Calu3 (cell line): Measurements from ENCODE around the gene SMG5. TPM values are rescaled to one million over a fixed set of nuclear protein-coding genes. Genes with fewer than 3 reads are reported as not detected.
"Not testable (repeated sequence)": the region's sequence is repeated elsewhere in the genome, so short reads cannot be mapped to it uniquely, and the experiment has no call there.

Experiments
- BruUV-seq: library from RNA; stranded (reverse); fragments of 400-500 nt; replicated peaks from 2 replicates; lab custom pipeline; 2021; lab: Mats Ljungman, UMichigan
- CTCF ChIA-PET: fragments of 300-600 bp; sonication (Branson Sonifier 250); formaldehyde crosslinking; loops from one replicate; lab custom pipeline; 2022; ENCODE audit warnings: antibody characterized with exemption; lab: Charles Lee
- DNase-seq: peaks from one replicate; pipeline ENCODE4 v3.0.0; 2022
- H3K27ac Mint-ChIP-seq: one replicate; pipeline ENCODE4 v1.8.0; 2022; ENCODE audit warnings: mixed read lengths; ENCODE audit not compliant: unreplicated experiment
- H3K27me3 Mint-ChIP-seq: one replicate; pipeline ENCODE4 v1.8.0; 2022; ENCODE audit warnings: mixed read lengths; ENCODE audit not compliant: unreplicated experiment
- H3K36me3 Mint-ChIP-seq: one replicate; pipeline ENCODE4 v1.8.0; 2022; ENCODE audit warnings: mild to moderate bottlenecking, moderate library complexity, mixed read lengths; ENCODE audit not compliant: insufficient read depth, unreplicated experiment
- H3K4me1 Mint-ChIP-seq: one replicate; pipeline ENCODE4 v1.8.0; 2022; ENCODE audit warnings: mild to moderate bottlenecking, low read depth, mixed read lengths; ENCODE audit not compliant: unreplicated experiment
- H3K4me3 Mint-ChIP-seq: one replicate; pipeline ENCODE4 v1.8.0; 2022; ENCODE audit warnings: mild to moderate bottlenecking, low read depth, moderate library complexity, mixed read lengths; ENCODE audit not compliant: unreplicated experiment
- H3K9me3 Mint-ChIP-seq: one replicate; pipeline ENCODE4 v1.8.0; 2022; ENCODE audit warnings: low read depth, mixed read lengths; ENCODE audit not compliant: unreplicated experiment
- intact Hi-C: fragments of 100-400 bp; cut with micrococcal nuclease; formaldehyde crosslinking; loops from one replicate; pipeline ENCODE4 v1.10.0; 2022; ENCODE audit not compliant: unreplicated experiment
- total RNA-seq: library from RNA; stranded (reverse); gene quantifications from 2 replicates; pipeline ENCODE4 v1.2.3, GENCODE V29; 2022
- TF ChIP-seq, protein P1 (sequence below): fragments of 200-600 bp; IDR thresholded peaks from one replicate; pipeline ENCODE4 v1.8.0; 2022; ENCODE audit warnings: antibody characterized with exemption; ENCODE audit not compliant: unreplicated experiment

SMG5 gene
- total RNA-seq, 1 experiment from 2014 or later, result 118 TPM

DNA sequence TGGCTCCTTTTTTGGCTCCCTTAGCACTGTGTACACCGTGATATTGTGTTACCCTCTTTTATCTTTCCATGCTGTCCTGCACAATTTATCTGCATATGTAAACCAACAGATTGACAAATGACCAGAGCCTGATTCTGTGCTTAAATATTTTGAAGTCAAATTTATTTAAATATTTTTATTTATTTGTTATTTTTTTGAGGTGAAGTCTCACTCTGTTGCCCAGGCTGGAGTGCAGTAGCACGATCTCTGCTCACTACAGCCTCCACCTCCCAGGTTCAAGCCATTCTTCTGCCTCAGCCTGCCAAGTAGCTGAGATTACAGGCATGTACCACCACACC, 57.0 kb downstream of the SMG5 start:
- Mint-ChIP-seq H3K27ac (no peak overlapping the region), H3K4me3 (no peak overlapping the region), H3K4me1 (peaks cover 17% of the 10 kb centered on the region), H3K9me3 (no peaks in the 10 kb centered on the region), H3K27me3 (no peaks in the 10 kb centered on the region), H3K36me3 (peaks cover 17% of the 10 kb centered on the region)
- intact Hi-C loops, result loop anchor here (1.0 kb wide), 2 partner anchors 79 to 135 kb away; no protein-coding TSS in a partner anchor
- CTCF ChIA-PET, result interaction anchor here (0.6 to 1.9 kb wide), 21 partner anchors 9 to 285 kb away, joined by 3 to 55 read pairs (median 6); partner anchors contain the start of genes PMF1, SEMA4A and SLC25A44
- TF ChIP-seq, protein P1, sequence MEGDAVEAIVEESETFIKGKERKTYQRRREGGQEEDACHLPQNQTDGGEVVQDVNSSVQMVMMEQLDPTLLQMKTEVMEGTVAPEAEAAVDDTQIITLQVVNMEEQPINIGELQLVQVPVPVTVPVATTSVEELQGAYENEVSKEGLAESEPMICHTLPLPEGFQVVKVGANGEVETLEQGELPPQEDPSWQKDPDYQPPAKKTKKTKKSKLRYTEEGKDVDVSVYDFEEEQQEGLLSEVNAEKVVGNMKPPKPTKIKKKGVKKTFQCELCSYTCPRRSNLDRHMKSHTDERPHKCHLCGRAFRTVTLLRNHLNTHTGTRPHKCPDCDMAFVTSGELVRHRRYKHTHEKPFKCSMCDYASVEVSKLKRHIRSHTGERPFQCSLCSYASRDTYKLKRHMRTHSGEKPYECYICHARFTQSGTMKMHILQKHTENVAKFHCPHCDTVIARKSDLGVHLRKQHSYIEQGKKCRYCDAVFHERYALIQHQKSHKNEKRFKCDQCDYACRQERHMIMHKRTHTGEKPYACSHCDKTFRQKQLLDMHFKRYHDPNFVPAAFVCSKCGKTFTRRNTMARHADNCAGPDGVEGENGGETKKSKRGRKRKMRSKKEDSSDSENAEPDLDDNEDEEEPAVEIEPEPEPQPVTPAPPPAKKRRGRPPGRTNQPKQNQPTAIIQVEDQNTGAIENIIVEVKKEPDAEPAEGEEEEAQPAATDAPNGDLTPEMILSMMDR, result no peak
- BruUV-seq, result no TSS peak
- DNase-seq, result no peak

DNA sequence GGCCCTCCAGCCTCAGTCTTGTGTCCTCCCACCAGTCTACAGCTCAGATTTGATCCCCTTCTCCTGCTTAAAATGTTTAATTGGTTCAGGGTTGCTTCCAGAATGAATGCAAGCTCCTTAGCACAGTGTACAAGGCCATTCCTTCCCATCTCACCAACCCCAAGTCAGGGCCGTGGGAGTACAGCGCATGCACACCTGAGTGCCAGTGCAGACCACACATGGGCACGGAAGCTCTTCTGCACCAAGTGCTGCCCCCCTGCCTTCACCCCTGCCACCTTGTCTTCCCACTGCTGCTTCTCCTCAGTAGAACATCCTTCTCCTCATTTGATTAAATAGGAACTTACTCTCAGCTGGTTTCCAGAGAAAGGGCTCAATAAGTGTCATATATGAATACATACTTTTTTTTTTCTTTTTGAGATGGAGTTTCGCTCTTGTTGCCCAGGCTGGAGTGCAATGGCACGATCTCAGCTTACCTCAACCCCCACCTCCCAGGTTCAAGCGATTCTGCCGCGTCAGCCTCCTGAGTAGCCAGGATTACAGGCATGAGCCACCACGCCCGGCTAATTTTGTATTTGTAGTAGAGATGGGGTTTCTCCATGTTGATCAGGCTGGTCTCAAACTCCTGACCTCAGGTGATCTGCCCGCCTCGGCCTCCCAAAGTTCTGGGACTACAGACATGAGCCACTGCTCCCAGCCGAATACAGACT, 60.5 kb downstream of the SMG5 start:
- TF ChIP-seq, protein P1, result no peak
- Mint-ChIP-seq H3K4me3 (no peak overlapping the region), H3K36me3 (peaks cover 4% of the 10 kb centered on the region), H3K27ac (no peak overlapping the region), H3K4me1 (peaks cover 17% of the 10 kb centered on the region), H3K27me3 (no peaks in the 10 kb centered on the region), H3K9me3 (no peaks in the 10 kb centered on the region)
- intact Hi-C loops, result no loop called here
- no TSS peak for BruUV-seq
- DNase-seq, result no peak
- CTCF ChIA-PET, result interaction anchor here (1.0 kb wide), 1 partner anchor 76 kb away, joined by 3 read pairs; no protein-coding TSS in a partner anchor

DNA sequence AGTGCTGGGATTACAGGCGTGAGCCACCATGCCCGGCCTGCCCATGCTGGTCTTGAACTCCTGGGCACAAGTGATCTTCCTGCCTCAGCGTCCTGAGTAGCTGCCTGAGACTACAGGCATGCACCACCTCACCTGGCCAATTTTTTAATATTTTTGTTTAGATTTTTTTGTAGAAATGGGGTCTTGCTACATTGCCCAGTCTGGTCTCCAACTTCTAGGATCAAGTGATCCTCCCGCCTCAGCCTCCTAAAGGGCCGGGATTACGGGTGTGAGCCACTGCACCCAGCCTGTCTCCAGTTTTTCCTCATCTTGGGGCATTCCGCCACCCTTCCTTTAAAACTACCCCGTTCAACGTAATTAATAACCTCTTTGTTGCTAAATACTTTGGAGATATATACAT, 62.4 kb downstream of the SMG5 start:
- no peak for DNase-seq
- Mint-ChIP-seq H3K27ac (no peak overlapping the region), H3K36me3 (peaks cover 4% of the 10 kb centered on the region), H3K9me3 (no peaks in the 10 kb centered on the region), H3K27me3 (no peaks in the 10 kb centered on the region), H3K4me3 (no peak overlapping the region), H3K4me1 (peaks cover 17% of the 10 kb centered on the region)
- intact Hi-C loops, result no loop called here
- TF ChIP-seq, protein P1, result no peak
- no TSS peak for BruUV-seq
- CTCF ChIA-PET, result no interaction called here

DNA sequence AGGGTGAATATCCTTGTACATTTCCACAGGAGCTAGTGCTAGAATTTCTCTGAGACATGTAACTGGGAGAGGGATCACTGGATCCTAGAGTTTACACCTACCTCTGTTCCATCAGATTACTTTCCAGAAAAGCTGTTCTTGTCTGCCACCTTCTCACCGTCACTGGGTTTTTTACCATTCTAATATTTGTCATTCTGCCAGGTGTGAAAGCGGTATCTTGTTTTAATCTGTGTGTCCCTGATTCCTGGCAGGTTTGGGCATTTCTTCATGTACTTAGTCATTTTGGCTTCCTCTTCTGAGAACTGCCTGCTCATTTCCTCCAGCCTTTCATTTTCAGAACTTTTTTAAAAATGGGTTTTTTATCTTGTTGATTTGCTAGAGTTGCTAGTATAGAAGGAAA, 64.8 kb downstream of the SMG5 start:
- CTCF ChIA-PET, result interaction anchor here (0.7 kb wide), 1 partner anchor 92 kb away, joined by 4 read pairs; no protein-coding TSS in a partner anchor
- no TSS peak for BruUV-seq
- TF ChIP-seq, protein P1, result no peak
- Mint-ChIP-seq H3K27me3 (no peaks in the 10 kb centered on the region), H3K4me3 (no peak overlapping the region), H3K36me3 (peaks cover 12% of the 10 kb centered on the region), H3K9me3 (no peaks in the 10 kb centered on the region), H3K4me1 (peaks cover 15% of the 10 kb centered on the region), H3K27ac (no peak overlapping the region)
- intact Hi-C loops, result no loop called here
- DNase-seq, result no peak

DNA sequence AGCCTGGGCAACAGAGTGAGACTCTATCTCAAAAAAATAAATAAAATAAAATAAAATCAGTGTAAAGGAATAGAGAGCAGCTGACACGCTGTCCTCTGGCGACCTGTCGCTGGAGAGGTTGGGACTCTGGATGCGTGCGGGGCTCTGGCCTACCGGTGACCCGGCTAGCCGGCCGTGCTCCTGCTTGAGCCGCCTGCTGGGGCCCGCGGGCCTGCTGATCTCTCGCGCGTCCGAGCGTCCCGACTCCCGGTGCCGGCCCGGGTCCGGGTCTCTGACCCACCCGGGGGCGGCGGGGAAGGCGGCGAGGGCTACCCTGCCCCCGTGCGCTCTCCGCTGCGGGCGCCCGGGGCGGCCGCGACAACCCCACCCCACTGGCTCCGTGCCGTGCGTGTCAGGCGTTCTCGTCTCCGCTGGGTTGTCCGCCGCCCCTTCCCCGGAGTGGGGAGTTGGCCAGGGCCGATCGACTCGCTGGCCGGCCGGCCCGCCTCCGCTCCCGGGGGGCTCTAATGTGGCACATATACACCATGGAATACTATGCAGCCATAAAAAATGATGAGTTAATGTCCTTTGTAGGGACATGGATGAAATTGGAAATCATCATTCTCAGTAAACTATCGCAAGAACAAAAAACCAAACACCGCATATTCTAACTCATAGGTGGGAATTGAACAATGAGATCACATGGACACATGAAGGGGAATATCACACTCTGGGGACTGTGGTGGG, 66.1 kb downstream of the SMG5 start:
- CTCF ChIA-PET, result not testable (repeated sequence)

More for the DNA sequence above, 66.1 kb downstream of the SMG5 start:
- H3K4me3 Mint-ChIP-seq, H3K27ac Mint-ChIP-seq, H3K4me1 Mint-ChIP-seq, intact Hi-C loops, BruUV-seq, H3K27me3 Mint-ChIP-seq, H3K9me3 Mint-ChIP-seq, DNase-seq: not testable (repeated sequence)
- H3K36me3 Mint-ChIP-seq, result peaks cover 18% of the 10 kb centered on the region
